Measurements from ENCODE around the gene MOCOS. TPM values are rescaled to one million over a fixed set of nuclear protein-coding genes. Genes with fewer than 3 reads are reported as not detected.

MOCOS gene
- total RNA-seq, 2 experiments from 2014 or later: not detected

- H2AFZ ChIP-seq (ENCODE audit: low read length): no peak overlapping the region
- TF ChIP-seq EZH2phosphoT487 (IDR thresholded peaks at IDR 0.05; ENCODE audit: borderline replicate concordance, low read depth, low read length): no peak
- TF ChIP-seq, protein P1, sequence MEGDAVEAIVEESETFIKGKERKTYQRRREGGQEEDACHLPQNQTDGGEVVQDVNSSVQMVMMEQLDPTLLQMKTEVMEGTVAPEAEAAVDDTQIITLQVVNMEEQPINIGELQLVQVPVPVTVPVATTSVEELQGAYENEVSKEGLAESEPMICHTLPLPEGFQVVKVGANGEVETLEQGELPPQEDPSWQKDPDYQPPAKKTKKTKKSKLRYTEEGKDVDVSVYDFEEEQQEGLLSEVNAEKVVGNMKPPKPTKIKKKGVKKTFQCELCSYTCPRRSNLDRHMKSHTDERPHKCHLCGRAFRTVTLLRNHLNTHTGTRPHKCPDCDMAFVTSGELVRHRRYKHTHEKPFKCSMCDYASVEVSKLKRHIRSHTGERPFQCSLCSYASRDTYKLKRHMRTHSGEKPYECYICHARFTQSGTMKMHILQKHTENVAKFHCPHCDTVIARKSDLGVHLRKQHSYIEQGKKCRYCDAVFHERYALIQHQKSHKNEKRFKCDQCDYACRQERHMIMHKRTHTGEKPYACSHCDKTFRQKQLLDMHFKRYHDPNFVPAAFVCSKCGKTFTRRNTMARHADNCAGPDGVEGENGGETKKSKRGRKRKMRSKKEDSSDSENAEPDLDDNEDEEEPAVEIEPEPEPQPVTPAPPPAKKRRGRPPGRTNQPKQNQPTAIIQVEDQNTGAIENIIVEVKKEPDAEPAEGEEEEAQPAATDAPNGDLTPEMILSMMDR (conservative IDR thresholded peaks at IDR 0.05; ENCODE audit: low read length): no peak
- intact Hi-C loops (cut with micrococcal nuclease; ENCODE audit: unreplicated experiment): no loop called here
- no peak for DNase-seq (ENCODE audit: low spot score)
- no peak overlapping the region for H3K4me3 ChIP-seq (ENCODE audit: low read depth, low read length, poor library complexity, severe bottlenecking)
- ChIA-PET POLR2A (no interaction called here), CTCF (ENCODE audit: unreplicated experiment) (no interaction called here)
- H3K4me1 ChIP-seq (ENCODE audit: insufficient read depth, low read length, poor library complexity, severe bottlenecking): peaks cover 8% of the 10 kb centered on the region
- H3K4me2 ChIP-seq (ENCODE audit: low read length): no peak overlapping the region
- H3K36me3 ChIP-seq (ENCODE audit: insufficient read depth, low read length): peaks cover 47% of the 10 kb centered on the region
- no peaks in the 10 kb centered on the region for H3K9me2 ChIP-seq (ENCODE audit: insufficient read depth, low read length)
- no TSS peak for BruUV-seq (replicated peaks)
- no peaks in the 10 kb centered on the region for H4K20me1 ChIP-seq (ENCODE audit: insufficient read depth, low read length)
- no peaks in the 10 kb centered on the region for H3K9me3 ChIP-seq (ENCODE audit: low read length)
- no peak overlapping the region for H3K27ac ChIP-seq (ENCODE audit: low read depth, low read length, poor library complexity, severe bottlenecking)
- no peaks in the 10 kb centered on the region for H3K79me2 ChIP-seq (ENCODE audit: insufficient read depth, low read depth, low read length)
Observed at GRCh38 chr18:36176711-36177110, 10.6 kb upstream of the MOCOS start.

DNA sequence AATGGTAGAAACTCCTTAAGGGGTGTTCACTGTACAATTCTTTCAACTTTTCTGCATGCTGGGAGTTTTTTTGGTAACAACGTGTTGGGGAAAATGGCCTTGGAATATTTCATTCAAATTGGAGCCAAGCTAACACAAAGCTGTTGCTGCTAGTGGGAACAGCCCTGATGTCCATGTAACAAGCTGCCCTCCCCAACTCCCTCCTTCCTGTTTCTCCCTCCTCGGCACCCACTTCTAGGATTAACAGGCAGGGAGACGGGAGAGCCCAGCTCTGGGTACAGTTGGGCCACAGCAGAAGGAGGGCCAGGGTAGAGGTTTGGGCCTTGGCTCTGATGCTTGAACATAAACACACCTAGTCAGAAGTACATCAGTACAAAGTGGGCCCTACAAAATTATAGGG is 9.4 kb upstream of the MOCOS start:
- Histone ChIP-seq H4K20me1 (ENCODE audit: insufficient read depth, low read length) (no peaks in the 10 kb centered on the region), H3K27ac (ENCODE audit: low read depth, low read length, poor library complexity, severe bottlenecking) (no peak overlapping the region), H2AFZ (ENCODE audit: low read length) (no peak overlapping the region), H3K4me2 (ENCODE audit: low read length) (no peak overlapping the region), H3K4me1 (ENCODE audit: insufficient read depth, low read length, poor library complexity, severe bottlenecking) (peaks cover 8% of the 10 kb centered on the region), H3K36me3 (ENCODE audit: insufficient read depth, low read length) (peaks cover 35% of the 10 kb centered on the region), H3K4me3 (ENCODE audit: low read depth, low read length, poor library complexity, severe bottlenecking) (no peak overlapping the region), H3K9me2 (ENCODE audit: insufficient read depth, low read length) (no peaks in the 10 kb centered on the region), H3K9me3 (ENCODE audit: low read length) (no peaks in the 10 kb centered on the region), H3K79me2 (ENCODE audit: insufficient read depth, low read depth, low read length) (no peaks in the 10 kb centered on the region)
- BruUV-seq (replicated peaks): no TSS peak
- TF ChIP-seq EZH2phosphoT487 (IDR thresholded peaks at IDR 0.05; ENCODE audit: borderline replicate concordance, low read depth, low read length): no peak
- TF ChIP-seq, protein P1 (conservative IDR thresholded peaks at IDR 0.05; ENCODE audit: low read length): no peak
- ChIA-PET POLR2A (no interaction called here), CTCF (ENCODE audit: unreplicated experiment) (no interaction called here)
- no peak for DNase-seq (ENCODE audit: low spot score)
- intact Hi-C loops (cut with micrococcal nuclease; ENCODE audit: unreplicated experiment): no loop called here

DNA sequence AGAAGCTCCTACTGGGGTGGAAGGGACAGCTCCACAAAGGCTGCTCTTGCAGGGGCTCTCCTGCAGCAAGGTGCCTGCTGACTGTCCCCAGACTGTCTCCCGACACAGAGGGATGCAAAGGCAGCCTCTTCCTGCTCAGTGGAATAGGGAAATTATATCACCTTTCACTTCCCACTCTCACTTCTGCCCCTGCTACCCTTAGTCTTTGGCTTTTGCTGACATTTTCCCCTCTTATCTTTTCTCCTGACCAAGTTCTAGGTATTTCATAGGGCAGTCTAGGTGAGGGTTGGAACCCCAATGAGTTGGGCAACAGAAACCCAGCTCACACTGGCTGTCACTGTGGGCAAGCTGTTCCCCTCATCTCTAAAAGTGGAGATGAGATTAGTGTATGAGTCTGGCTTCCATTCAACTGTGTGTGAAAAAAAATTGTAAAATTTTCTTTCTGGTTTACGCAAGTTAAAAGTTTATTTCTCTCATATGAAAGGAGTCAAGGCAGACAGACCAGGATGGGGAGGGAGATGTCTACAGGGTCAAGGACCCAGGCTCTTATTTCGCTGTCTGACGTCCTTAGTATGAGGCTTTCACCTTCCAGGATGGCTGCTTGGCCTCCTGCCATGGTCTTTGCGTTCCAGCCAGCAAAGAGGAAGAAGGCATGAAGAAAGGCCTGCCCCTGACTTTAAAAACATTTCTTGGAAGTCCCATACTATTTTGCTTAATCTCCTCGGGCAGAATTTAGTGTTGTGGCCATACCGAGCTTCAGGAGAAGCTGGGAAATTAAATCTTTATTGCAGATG is 7.5 kb upstream of the MOCOS start:
- BruUV-seq (replicated peaks): no TSS peak
- H3K36me3 ChIP-seq (ENCODE audit: insufficient read depth, low read length): peaks cover 22% of the 10 kb centered on the region
- ChIA-PET POLR2A (interaction anchor here (0.5 kb wide), 1 partner anchor 113 kb away, joined by 3 read pairs; no protein-coding TSS in a partner anchor), CTCF (ENCODE audit: unreplicated experiment) (no interaction called here)
- intact Hi-C loops (cut with micrococcal nuclease; ENCODE audit: unreplicated experiment): no loop called here
- no peak overlapping the region for H3K4me3 ChIP-seq (ENCODE audit: low read depth, low read length, poor library complexity, severe bottlenecking)
- H4K20me1 ChIP-seq (ENCODE audit: insufficient read depth, low read length): no peaks in the 10 kb centered on the region
- no peak overlapping the region for H3K4me2 ChIP-seq (ENCODE audit: low read length)
- no peaks in the 10 kb centered on the region for H3K9me2 ChIP-seq (ENCODE audit: insufficient read depth, low read length)
- H3K27ac ChIP-seq (ENCODE audit: low read depth, low read length, poor library complexity, severe bottlenecking): no peak overlapping the region
- no peaks in the 10 kb centered on the region for H3K79me2 ChIP-seq (ENCODE audit: insufficient read depth, low read depth, low read length)
- H3K9me3 ChIP-seq (ENCODE audit: low read length): no peaks in the 10 kb centered on the region
- peaks cover 8% of the 10 kb centered on the region for H3K4me1 ChIP-seq (ENCODE audit: insufficient read depth, low read length, poor library complexity, severe bottlenecking)
- DNase-seq (ENCODE audit: low spot score): peak; percentile 5
- TF ChIP-seq EZH2phosphoT487 (IDR thresholded peaks at IDR 0.05; ENCODE audit: borderline replicate concordance, low read depth, low read length): no peak
- H2AFZ ChIP-seq (ENCODE audit: low read length): no peak overlapping the region
